CD4-positive, alpha-beta memory T cell (primary cell): ENCODE data around the gene NGEF. TPM values are rescaled to one million over a fixed set of nuclear protein-coding genes. Genes with fewer than 3 reads are reported as not detected.

ENCODE experiments used
- CTCF ChIA-PET: fragments of 350-600 bp; sonication (Branson Sonifier 250); formaldehyde crosslinking; loops from one replicate; lab custom pipeline; 2021; ENCODE audit warnings: inconsistent platforms; ENCODE audit not compliant: partially characterized antibody; lab: Charles Lee
- POLR2A ChIA-PET: fragments of 350-600 bp; sonication (Branson Sonifier 250); formaldehyde crosslinking; loops from one replicate; lab custom pipeline; 2021; ENCODE audit not compliant: partially characterized antibody; lab: Charles Lee
- DNase-seq, 5 donors: peaks; one replicate each; pipeline versions ENCODE4 v3.0.0 to v3.0.0-alpha.2; 2020 to 2022; ENCODE audit warnings: mixed read lengths in 1 of 5
- H3K27ac ChIP-seq: one replicate; pipeline ENCODE4 v1.7.0; 2013; ENCODE audit warnings: low read depth, low read length
- H3K27me3 ChIP-seq: 2 replicates; pipeline ENCODE4 v1.7.0; 2013; ENCODE audit warnings: mild to moderate bottlenecking, low read length, moderate library complexity; ENCODE audit not compliant: insufficient read depth
- H3K36me3 ChIP-seq: 2 replicates; pipeline ENCODE4 v1.7.0; 2013; ENCODE audit warnings: mild to moderate bottlenecking, low read length, moderate library complexity; ENCODE audit not compliant: insufficient read depth
- H3K4me1 ChIP-seq: 2 replicates; pipeline ENCODE4 v1.7.0; 2013; ENCODE audit warnings: mild to moderate bottlenecking, low read length, moderate library complexity; ENCODE audit not compliant: insufficient read depth
- H3K4me3 ChIP-seq, 2 donors: one replicate each; pipeline ENCODE4 v1.7.0; 2013; ENCODE audit warnings: low read length in 2 of 2, mild to moderate bottlenecking in 1 of 2
- H3K9me3 ChIP-seq, 2 donors: one replicate each; pipeline ENCODE4 v1.7.0; 2013; ENCODE audit warnings: low read length in 2 of 2, control low read depth in 1 of 2; ENCODE audit not compliant: control insufficient read depth in 1 of 2
- H3K27ac Mint-ChIP-seq, 7 donors: one replicate each; pipeline ENCODE4 v1.8.0; 2020 to 2021; ENCODE audit warnings: mixed read lengths in 7 of 7, mild to moderate bottlenecking in 6 of 7, inconsistent platforms in 3 of 7, moderate library complexity in 3 of 7
- H3K27me3 Mint-ChIP-seq, 2 donors: one replicate each; pipeline ENCODE4 v1.8.0; 2020 to 2021; ENCODE audit warnings: mixed read lengths in 2 of 2
- H3K36me3 Mint-ChIP-seq, 2 donors: one replicate each; pipeline ENCODE4 v1.8.0; 2020 to 2021; ENCODE audit warnings: mixed read lengths in 2 of 2, inconsistent platforms in 1 of 2, mild to moderate bottlenecking in 1 of 2
- H3K4me1 Mint-ChIP-seq, 4 donors: one replicate each; pipeline ENCODE4 v1.8.0; 2020 to 2021; ENCODE audit warnings: mixed read lengths in 4 of 4, mild to moderate bottlenecking in 1 of 4
- H3K4me3 Mint-ChIP-seq, 8 donors: one replicate each; pipeline ENCODE4 v1.8.0; 2020 to 2021; ENCODE audit warnings: mixed read lengths in 8 of 8, mild to moderate bottlenecking in 7 of 8, moderate library complexity in 6 of 8, inconsistent platforms in 3 of 8
- H3K9me3 Mint-ChIP-seq, 8 donors: one replicate each; pipeline ENCODE4 v1.8.0; 2020 to 2021; ENCODE audit warnings: mixed read lengths in 8 of 8, mild to moderate bottlenecking in 5 of 8, inconsistent platforms in 3 of 8, moderate library complexity in 1 of 8
- intact Hi-C: fragments of 100-400 bp; cut with micrococcal nuclease; formaldehyde crosslinking; loops from one replicate; pipeline ENCODE4 v1.15.1; 2023
- polyA plus RNA-seq, 2 donors: library from polyadenylated mRNA; unstranded; fragments of 300-500 nt; fragmentation: Illumina TruSeq; gene quantifications; one replicate each; pipeline ENCODE4 v1.2.3, GENCODE V29; 2021
- total RNA-seq, 2 experiments: library from RNA; stranded (reverse); gene quantifications; one replicate each; pipeline ENCODE4 v1.2.3, GENCODE V29; 2021

NGEF gene
- total and polyA plus RNA-seq, 4 experiments from 2014 or later: not detected

- no peak overlapping the region for H3K27ac Mint-ChIP-seq
- Histone ChIP-seq H3K9me3 (no peaks in the 10 kb centered on the region), H3K4me1 (no peaks in the 10 kb centered on the region), H3K27me3 (no peaks in the 10 kb centered on the region), H3K27ac (no peak overlapping the region), H3K4me3 (no peak overlapping the region), H3K36me3 (no peaks in the 10 kb centered on the region)
- ChIA-PET POLR2A (no interaction called here), CTCF (no interaction called here)
- H3K9me3 Mint-ChIP-seq: no peaks in the 10 kb centered on the region
- DNase-seq: no peak
- intact Hi-C loops: no loop called here
- no peak overlapping the region for H3K4me3 Mint-ChIP-seq
- no peaks in the 10 kb centered on the region for H3K4me1 Mint-ChIP-seq
- H3K36me3 Mint-ChIP-seq: no peaks in the 10 kb centered on the region
- H3K27me3 Mint-ChIP-seq: peaks cover 5 to 6% of the 10 kb centered on the region in 2 donors
These were observed 127.6 kb downstream of the NGEF start for GRCh38 chr2:232885264-232885961.

- Histone ChIP-seq H3K36me3 (no peaks in the 10 kb centered on the region), H3K27ac (no peak overlapping the region), H3K9me3 (no peaks in the 10 kb centered on the region), H3K4me1 (no peaks in the 10 kb centered on the region), H3K27me3 (no peaks in the 10 kb centered on the region), H3K4me3 (no peak overlapping the region)
- Mint-ChIP-seq H3K4me1 (no peaks in the 10 kb centered on the region), H3K36me3 (no peaks in the 10 kb centered on the region), H3K27ac (no peak overlapping the region), H3K9me3 (no peaks in the 10 kb centered on the region), H3K4me3 (no peak overlapping the region), H3K27me3 (peaks cover 3% of the 10 kb centered on the region in 2 donors)
- CTCF ChIA-PET: no interaction called here
- DNase-seq: no peak
- intact Hi-C loops: no loop called here
- POLR2A ChIA-PET: no interaction called here
These were observed 128.3 kb downstream of the NGEF start for GRCh38 chr2:232884549-232885263.

DNA sequence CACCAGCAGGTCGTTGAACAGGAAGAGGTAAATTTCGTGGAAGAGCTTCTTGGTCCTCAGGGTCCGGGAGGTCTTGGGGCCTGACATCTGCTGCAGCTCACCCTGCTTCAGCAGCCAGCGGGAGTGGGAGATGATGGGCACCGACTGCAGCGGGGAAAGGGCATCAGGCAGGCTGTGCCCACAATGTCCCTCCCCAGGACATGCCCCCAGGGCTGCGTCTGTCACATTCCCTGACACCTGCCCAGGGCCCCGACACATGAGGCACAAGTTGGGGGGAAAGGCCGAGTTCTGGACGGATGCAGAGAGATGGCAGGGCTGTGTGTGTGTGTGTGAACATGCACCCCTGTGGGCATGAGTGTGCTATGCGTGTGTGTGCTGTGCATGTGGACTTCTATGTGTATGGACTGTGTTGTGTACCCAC, 129.0 kb downstream of the NGEF start:
- H3K36me3 Mint-ChIP-seq: no peaks in the 10 kb centered on the region
- Histone ChIP-seq H3K36me3 (no peaks in the 10 kb centered on the region), H3K27me3 (no peaks in the 10 kb centered on the region), H3K4me3 (no peak overlapping the region), H3K9me3 (no peaks in the 10 kb centered on the region), H3K27ac (no peak overlapping the region), H3K4me1 (no peaks in the 10 kb centered on the region)
- intact Hi-C loops: no loop called here
- H3K9me3 Mint-ChIP-seq: no peaks in the 10 kb centered on the region
- H3K4me1 Mint-ChIP-seq: no peaks in the 10 kb centered on the region
- no peak for DNase-seq
- peaks cover 2 to 3% of the 10 kb centered on the region in 2 donors for H3K27me3 Mint-ChIP-seq
- H3K4me3 Mint-ChIP-seq: no peak overlapping the region
- POLR2A ChIA-PET: no interaction called here
- no peak overlapping the region for H3K27ac Mint-ChIP-seq
- CTCF ChIA-PET: no interaction called here

GRCh38 chr2:232883116-232883721, 129.8 kb downstream of the NGEF start:
- Histone ChIP-seq H3K27ac (no peak overlapping the region), H3K27me3 (no peaks in the 10 kb centered on the region), H3K4me1 (no peaks in the 10 kb centered on the region), H3K9me3 (no peaks in the 10 kb centered on the region), H3K36me3 (no peaks in the 10 kb centered on the region), H3K4me3 (no peak overlapping the region)
- CTCF ChIA-PET: no interaction called here
- Mint-ChIP-seq H3K9me3 (no peaks in the 10 kb centered on the region), H3K4me1 (no peaks in the 10 kb centered on the region), H3K4me3 (no peak overlapping the region), H3K27me3 (peaks cover 2 to 3% of the 10 kb centered on the region in 2 donors), H3K27ac (no peak overlapping the region), H3K36me3 (no peaks in the 10 kb centered on the region)
- intact Hi-C loops: no loop called here
- POLR2A ChIA-PET: no interaction called here
- DNase-seq: peak in 1 of 5 donors; percentile 21

GRCh38 chr2:232882505-232883115, 130.4 kb downstream of the NGEF start:
- no peak overlapping the region for H3K4me3 Mint-ChIP-seq
- no peaks in the 10 kb centered on the region for H3K36me3 Mint-ChIP-seq
- H3K27me3 Mint-ChIP-seq: peaks cover 0 to 4% of the 10 kb centered on the region in 2 donors
- ChIA-PET CTCF (no interaction called here), POLR2A (no interaction called here)
- no peak overlapping the region for H3K27ac ChIP-seq
- no peak overlapping the region for H3K4me3 ChIP-seq
- H3K27ac Mint-ChIP-seq: no peak overlapping the region
- H3K4me1 Mint-ChIP-seq: peaks cover 0 to 3% (median 0%) of the 10 kb centered on the region in 4 donors
- DNase-seq: peak in 1 of 5 donors; percentile 19
- intact Hi-C loops: no loop called here
- H3K9me3 Mint-ChIP-seq: no peaks in the 10 kb centered on the region
- H3K36me3 ChIP-seq: no peaks in the 10 kb centered on the region
- H3K27me3 ChIP-seq: no peaks in the 10 kb centered on the region
- H3K4me1 ChIP-seq: no peaks in the 10 kb centered on the region
- H3K9me3 ChIP-seq: no peaks in the 10 kb centered on the region

GRCh38 chr2:232882085-232882484, 131.0 kb downstream of the NGEF start:
- ChIA-PET CTCF (no interaction called here), POLR2A (no interaction called here)
- no peak overlapping the region for H3K27ac ChIP-seq
- Mint-ChIP-seq H3K9me3 (peaks cover 0 to 2% (median 0%) of the 10 kb centered on the region in 8 donors), H3K4me3 (no peak overlapping the region), H3K36me3 (no peaks in the 10 kb centered on the region), H3K27ac (no peak overlapping the region), H3K27me3 (peaks cover 0 to 5% of the 10 kb centered on the region in 2 donors), H3K4me1 (peaks cover 0 to 6% (median 0%) of the 10 kb centered on the region in 4 donors)
- H3K4me3 ChIP-seq: no peak overlapping the region
- intact Hi-C loops: no loop called here
- no peaks in the 10 kb centered on the region for H3K9me3 ChIP-seq
- H3K36me3 ChIP-seq: no peaks in the 10 kb centered on the region
- no peak for DNase-seq
- no peaks in the 10 kb centered on the region for H3K4me1 ChIP-seq
- H3K27me3 ChIP-seq: no peaks in the 10 kb centered on the region

GRCh38 chr2:232880764-232881351, 132.2 kb downstream of the NGEF start:
- H3K36me3 Mint-ChIP-seq: no peaks in the 10 kb centered on the region
- DNase-seq: peak in 1 of 5 donors; percentile 7
- Histone ChIP-seq H3K36me3 (no peaks in the 10 kb centered on the region), H3K9me3 (no peaks in the 10 kb centered on the region), H3K27me3 (no peaks in the 10 kb centered on the region), H3K4me3 (no peak overlapping the region), H3K4me1 (peaks cover under 1% of the 10 kb centered on the region), H3K27ac (no peak overlapping the region)
- H3K27ac Mint-ChIP-seq: peak overlapping the region in 1 of 7 donors; percentile 11
- POLR2A ChIA-PET: no interaction called here
- peaks cover 0 to 2% (median 0%) of the 10 kb centered on the region in 8 donors for H3K9me3 Mint-ChIP-seq
- H3K27me3 Mint-ChIP-seq: peaks cover 0 to 2% of the 10 kb centered on the region in 2 donors
- no peak overlapping the region for H3K4me3 Mint-ChIP-seq
- CTCF ChIA-PET: no interaction called here
- intact Hi-C loops: no loop called here
- peaks cover 0 to 6% (median 0%) of the 10 kb centered on the region in 4 donors for H3K4me1 Mint-ChIP-seq
